Measurements from ENCODE around the gene LINS1. TPM values are rescaled to one million over a fixed set of nuclear protein-coding genes. Genes with fewer than 3 reads are reported as not detected.

LINS1 gene
- total and polyA plus RNA-seq, 10 of the 15 experiments (the other 5 are each of a cell fraction or from before 2014, with no cell fraction given) = 13.5 to 33.1 (median 20.3) TPM

DNA sequence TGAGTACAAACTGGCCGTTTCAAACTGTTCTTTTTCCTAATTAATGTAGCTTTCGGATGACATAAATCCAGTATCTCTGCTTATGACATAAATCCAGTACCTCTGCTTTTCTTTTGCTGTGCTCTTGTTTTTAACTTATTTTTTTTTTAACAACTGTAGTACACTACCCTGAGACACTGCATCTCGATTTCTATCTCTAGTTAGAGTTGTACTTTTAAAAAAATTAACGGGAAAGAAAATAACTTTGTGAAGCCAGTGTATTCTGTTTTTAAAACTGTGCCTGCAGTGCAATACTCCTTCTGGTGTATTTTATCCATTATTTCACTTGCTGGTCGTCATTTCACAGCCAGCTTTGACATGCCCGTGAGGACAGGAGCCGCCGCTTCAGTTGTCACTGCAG, 47.0 kb upstream of the LINS1 start:
- no peak for DNase-seq (ENCODE audit: low read depth, low spot score)
- ChIA-PET RAD21 (ENCODE audit: unreplicated experiment) (no interaction called here), CTCF (interaction anchor here (0.6 kb wide), 2 partner anchors 224 to 440 kb away, joined by 3 to 4 read pairs; no protein-coding TSS in a partner anchor), SMC1A (ENCODE audit: uncharacterized antibody, unreplicated experiment) (no interaction called here), POLR2A (no interaction called here)
- H3K9ac ChIP-seq (ENCODE audit: control insufficient read depth, insufficient read depth, low read length) = no peak overlapping the region
- no peak for ATAC-seq
- H2AFZ ChIP-seq (ENCODE audit: control insufficient read depth, low read depth, low read length) = no peak overlapping the region
- no peak overlapping the region for H3K27ac ChIP-seq (ENCODE audit: control insufficient read depth, insufficient read depth)
- intact Hi-C loops (cut with micrococcal nuclease; ENCODE audit: unreplicated experiment) (no loop called here), in situ Hi-C loops (cut with MboI) (no loop called here)
- BruUV-seq (replicated peaks) = no TSS peak
- WGBS (ENCODE audit: insufficient coverage, insufficient replicate concordance, low lambda C conversion rate, missing lambda C conversion rate) = over 99% methylated on average over 8 of the region's 8 CpGs
- H3K79me2 ChIP-seq (ENCODE audit: control insufficient read depth, insufficient read depth, low read length) = no peaks in the 10 kb centered on the region
- H3K4me1 ChIP-seq (ENCODE audit: control insufficient read depth, insufficient read depth, low read length) = no peaks in the 10 kb centered on the region
- no peaks in the 10 kb centered on the region for H3K9me3 ChIP-seq (replicated peaks; ENCODE audit: control insufficient read depth, insufficient read depth, low read length)
- no peaks in the 10 kb centered on the region for H4K20me1 ChIP-seq (ENCODE audit: control insufficient read depth, insufficient read depth)
- H3K4me2 ChIP-seq (ENCODE audit: control insufficient read depth, insufficient read depth) = no peak overlapping the region
- H3K36me3 ChIP-seq (ENCODE audit: control insufficient read depth in 2 of 2, insufficient read depth in 2 of 2, low read length in 1 of 2) = peaks cover 0 to 4% of the 10 kb centered on the region in 2 experiments; a peak in 1 of 4 replicates
- no peak for FAIRE-seq
- H3K27me3 ChIP-seq (replicated peaks in 1 of 2; ENCODE audit: control insufficient read depth in 2 of 2, insufficient read depth in 2 of 2, low read length in 1 of 2) = no peaks in the 10 kb centered on the region
- no peak overlapping the region for H3K4me3 ChIP-seq
- TF ChIP-seq, protein P1, sequence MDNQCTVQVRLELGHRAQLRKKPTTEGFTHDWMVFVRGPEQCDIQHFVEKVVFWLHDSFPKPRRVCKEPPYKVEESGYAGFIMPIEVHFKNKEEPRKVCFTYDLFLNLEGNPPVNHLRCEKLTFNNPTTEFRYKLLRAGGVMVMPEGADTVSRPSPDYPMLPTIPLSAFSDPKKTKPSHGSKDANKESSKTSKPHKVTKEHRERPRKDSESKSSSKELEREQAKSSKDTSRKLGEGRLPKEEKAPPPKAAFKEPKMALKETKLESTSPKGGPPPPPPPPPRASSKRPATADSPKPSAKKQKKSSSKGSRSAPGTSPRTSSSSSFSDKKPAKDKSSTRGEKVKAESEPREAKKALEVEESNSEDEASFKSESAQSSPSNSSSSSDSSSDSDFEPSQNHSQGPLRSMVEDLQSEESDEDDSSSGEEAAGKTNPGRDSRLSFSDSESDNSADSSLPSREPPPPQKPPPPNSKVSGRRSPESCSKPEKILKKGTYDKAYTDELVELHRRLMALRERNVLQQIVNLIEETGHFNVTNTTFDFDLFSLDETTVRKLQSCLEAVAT (IDR thresholded peaks at IDR 0.05) = no peak
- TF ChIP-seq EGR1 (IDR thresholded peaks at IDR 0.05; ENCODE audit: borderline replicate concordance in 1 of 2, low read depth in 2 of 2, low read length in 2 of 2) (no peak), RELA (IDR thresholded peaks at IDR 0.05; ENCODE audit: borderline replicate concordance, partially characterized antibody) (no peak), YY1 (IDR thresholded peaks at IDR 0.05; ENCODE audit: low read depth, low read length) (no peak), SREBF2 (IDR thresholded peaks at IDR 0.05; ENCODE audit: low read length) (no peak), SMAD1 (IDR thresholded peaks at IDR 0.05; ENCODE audit: low read depth, partially characterized antibody) (no peak), TCF7 (IDR thresholded peaks at IDR 0.05; ENCODE audit: borderline replicate concordance) (no peak), SUPT20H (IDR thresholded peaks at IDR 0.05; ENCODE audit: borderline replicate concordance, control insufficient read depth, low read depth, low read length) (no peak), GATAD2B (conservative IDR thresholded peaks at IDR 0.05; ENCODE audit: low read depth) (no peak), BMI1 (IDR thresholded peaks at IDR 0.05; ENCODE audit: borderline replicate concordance) (no peak), HCFC1 (IDR thresholded peaks at IDR 0.05; ENCODE audit: low read length) (no peak)
- TF ChIP-seq, protein P2, sequence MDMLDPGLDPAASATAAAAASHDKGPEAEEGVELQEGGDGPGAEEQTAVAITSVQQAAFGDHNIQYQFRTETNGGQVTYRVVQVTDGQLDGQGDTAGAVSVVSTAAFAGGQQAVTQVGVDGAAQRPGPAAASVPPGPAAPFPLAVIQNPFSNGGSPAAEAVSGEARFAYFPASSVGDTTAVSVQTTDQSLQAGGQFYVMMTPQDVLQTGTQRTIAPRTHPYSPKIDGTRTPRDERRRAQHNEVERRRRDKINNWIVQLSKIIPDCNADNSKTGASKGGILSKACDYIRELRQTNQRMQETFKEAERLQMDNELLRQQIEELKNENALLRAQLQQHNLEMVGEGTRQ (IDR thresholded peaks at IDR 0.05; ENCODE audit: borderline replicate concordance, low read depth, low read length) = no peak
- TF ChIP-seq, protein P3, sequence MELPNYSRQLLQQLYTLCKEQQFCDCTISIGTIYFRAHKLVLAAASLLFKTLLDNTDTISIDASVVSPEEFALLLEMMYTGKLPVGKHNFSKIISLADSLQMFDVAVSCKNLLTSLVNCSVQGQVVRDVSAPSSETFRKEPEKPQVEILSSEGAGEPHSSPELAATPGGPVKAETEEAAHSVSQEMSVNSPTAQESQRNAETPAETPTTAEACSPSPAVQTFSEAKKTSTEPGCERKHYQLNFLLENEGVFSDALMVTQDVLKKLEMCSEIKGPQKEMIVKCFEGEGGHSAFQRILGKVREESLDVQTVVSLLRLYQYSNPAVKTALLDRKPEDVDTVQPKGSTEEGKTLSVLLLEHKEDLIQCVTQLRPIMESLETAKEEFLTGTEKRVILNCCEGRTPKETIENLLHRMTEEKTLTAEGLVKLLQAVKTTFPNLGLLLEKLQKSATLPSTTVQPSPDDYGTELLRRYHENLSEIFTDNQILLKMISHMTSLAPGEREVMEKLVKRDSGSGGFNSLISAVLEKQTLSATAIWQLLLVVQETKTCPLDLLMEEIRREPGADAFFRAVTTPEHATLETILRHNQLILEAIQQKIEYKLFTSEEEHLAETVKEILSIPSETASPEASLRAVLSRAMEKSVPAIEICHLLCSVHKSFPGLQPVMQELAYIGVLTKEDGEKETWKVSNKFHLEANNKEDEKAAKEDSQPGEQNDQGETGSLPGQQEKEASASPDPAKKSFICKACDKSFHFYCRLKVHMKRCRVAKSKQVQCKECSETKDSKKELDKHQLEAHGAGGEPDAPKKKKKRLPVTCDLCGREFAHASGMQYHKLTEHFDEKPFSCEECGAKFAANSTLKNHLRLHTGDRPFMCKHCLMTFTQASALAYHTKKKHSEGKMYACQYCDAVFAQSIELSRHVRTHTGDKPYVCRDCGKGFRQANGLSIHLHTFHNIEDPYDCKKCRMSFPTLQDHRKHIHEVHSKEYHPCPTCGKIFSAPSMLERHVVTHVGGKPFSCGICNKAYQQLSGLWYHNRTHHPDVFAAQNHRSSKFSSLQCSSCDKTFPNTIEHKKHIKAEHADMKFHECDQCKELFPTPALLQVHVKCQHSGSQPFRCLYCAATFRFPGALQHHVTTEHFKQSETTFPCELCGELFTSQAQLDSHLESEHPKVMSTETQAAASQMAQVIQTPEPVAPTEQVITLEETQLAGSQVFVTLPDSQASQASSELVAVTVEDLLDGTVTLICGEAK (IDR thresholded peaks at IDR 0.05; ENCODE audit: borderline replicate concordance) = no peak
- TF ChIP-seq, protein P4, sequence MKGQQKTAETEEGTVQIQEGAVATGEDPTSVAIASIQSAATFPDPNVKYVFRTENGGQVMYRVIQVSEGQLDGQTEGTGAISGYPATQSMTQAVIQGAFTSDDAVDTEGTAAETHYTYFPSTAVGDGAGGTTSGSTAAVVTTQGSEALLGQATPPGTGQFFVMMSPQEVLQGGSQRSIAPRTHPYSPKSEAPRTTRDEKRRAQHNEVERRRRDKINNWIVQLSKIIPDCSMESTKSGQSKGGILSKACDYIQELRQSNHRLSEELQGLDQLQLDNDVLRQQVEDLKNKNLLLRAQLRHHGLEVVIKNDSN (IDR thresholded peaks at IDR 0.05; ENCODE audit: borderline replicate concordance, extremely low read length, insufficient read depth, low read depth, low read length) = no peak
